GM08714 (cell line): ENCODE data around the gene AMOT.
A peak's percentile ranks its signal among the peaks of the same experiment; 100 is the strongest.
"Not testable (repeated sequence)": the region's sequence is repeated elsewhere in the genome, so short reads cannot be mapped to it uniquely, and the experiment has no call there.

Experiments used
- H3K4me3 ChIP-seq: fragments of 200-500 bp; sonication (Bioruptor generic); 2 replicates; pipeline ENCODE4 v1.5.1; 2014; ENCODE audit warnings: mild to moderate bottlenecking, low read length, inconsistent platforms
- ZNF274 ChIP-seq: IDR thresholded peaks from 2 replicates; pipeline ENCODE4 v1.6.1; 2012; ENCODE audit warnings: mild to moderate bottlenecking, low read depth, low read length

Gene AMOT

GRCh38 chrX:112840382-112841113 is at the start of gene AMOT:
Gene AMOT, minus strand, starts transcription at chrX:112840831. Its CDS starts 17,705 bp downstream, at chrX:112823126.
- H3K4me3 ChIP-seq, result peak within 1 kb of the TSS; percentile 77
- TF ChIP-seq ZNF274, result no peak

- no peak overlapping the region for H3K4me3 ChIP-seq
- no peak for TF ChIP-seq ZNF274
These were observed 48.8 kb upstream of the AMOT start for GRCh38 chrX:112889400-112889799.

DNA sequence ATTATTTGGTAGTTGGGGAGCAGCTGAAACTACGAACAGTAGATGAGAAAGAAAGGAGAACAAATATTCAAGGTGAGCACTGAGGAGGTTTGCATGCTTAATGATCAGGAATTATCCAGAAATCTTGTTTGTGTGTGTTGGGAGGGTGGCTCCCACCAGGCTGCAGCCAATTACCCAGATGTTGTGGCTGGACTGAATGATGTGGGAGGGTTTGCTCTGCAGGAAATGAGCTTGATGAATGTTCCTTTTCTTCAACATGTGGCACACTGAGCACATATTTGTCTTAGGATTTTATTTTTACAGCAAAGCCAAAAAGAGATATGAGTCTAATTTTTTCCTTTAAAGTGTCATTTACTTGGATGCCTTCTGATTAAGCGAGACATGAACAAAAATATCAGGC is 48.3 kb upstream of the AMOT start:
- no peak overlapping the region for H3K4me3 ChIP-seq
- no peak for TF ChIP-seq ZNF274

GRCh38 chrX:112877771-112878173 is 37.1 kb upstream of the AMOT start:
- no peak overlapping the region for H3K4me3 ChIP-seq
- no peak for TF ChIP-seq ZNF274

GRCh38 chrX:112874614-112875013 is 34.0 kb upstream of the AMOT start:
- H3K4me3 ChIP-seq, result no peak overlapping the region
- TF ChIP-seq ZNF274, result no peak

GRCh38 chrX:112874175-112874574 is 33.5 kb upstream of the AMOT start:
- no peak overlapping the region for H3K4me3 ChIP-seq
- no peak for TF ChIP-seq ZNF274

DNA sequence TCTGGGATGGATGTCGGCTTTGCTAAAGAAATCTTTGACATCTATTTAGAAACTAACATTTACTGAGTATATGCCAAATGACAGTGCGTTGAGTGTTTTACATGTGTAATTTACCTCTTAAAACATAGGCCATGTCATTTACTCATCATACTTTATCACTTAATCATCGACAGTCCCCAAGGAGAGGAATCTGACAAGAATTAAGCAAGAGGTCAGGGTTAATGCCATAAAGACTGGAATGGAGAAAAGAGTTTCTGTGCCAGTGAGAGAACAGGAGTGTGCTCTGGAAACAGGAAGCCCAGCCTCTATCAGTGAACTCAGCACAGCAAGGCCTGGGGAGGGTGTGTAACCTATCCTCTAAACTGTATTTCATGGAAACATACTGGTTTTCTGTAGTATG is 28.0 kb upstream of the AMOT start:
- TF ChIP-seq ZNF274, result no peak
- H3K4me3 ChIP-seq, result no peak overlapping the region

DNA sequence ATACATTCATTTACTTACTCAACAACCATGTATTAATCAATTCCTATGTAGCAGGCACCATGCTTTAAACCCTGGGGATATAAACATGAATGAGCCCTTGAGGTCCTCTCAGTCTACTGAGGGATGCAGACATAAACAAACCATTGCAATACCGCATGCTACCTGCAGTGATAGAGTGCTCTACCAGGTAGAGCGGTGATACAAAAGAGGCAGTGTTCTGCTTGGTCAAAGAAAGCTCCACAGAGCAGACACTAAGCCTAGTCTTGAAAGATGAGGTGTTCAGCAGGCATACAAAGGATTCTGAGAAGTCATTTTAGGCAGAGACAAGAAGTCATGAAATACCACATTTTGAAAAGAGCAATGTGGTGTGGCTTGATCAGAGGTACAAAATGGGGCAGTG is 26.9 kb upstream of the AMOT start:
- H3K4me3 ChIP-seq, result no peak overlapping the region
- TF ChIP-seq ZNF274, result no peak

GRCh38 chrX:112866175-112866574 is 25.5 kb upstream of the AMOT start:
- H3K4me3 ChIP-seq, result no peak overlapping the region
- no peak for TF ChIP-seq ZNF274

- TF ChIP-seq ZNF274, result no peak
- H3K4me3 ChIP-seq, result no peak overlapping the region
These were observed 24.9 kb upstream of the AMOT start for GRCh38 chrX:112865464-112866025.

GRCh38 chrX:112863850-112864249 is 23.2 kb upstream of the AMOT start:
- H3K4me3 ChIP-seq, result no peak overlapping the region
- TF ChIP-seq ZNF274, result no peak

DNA sequence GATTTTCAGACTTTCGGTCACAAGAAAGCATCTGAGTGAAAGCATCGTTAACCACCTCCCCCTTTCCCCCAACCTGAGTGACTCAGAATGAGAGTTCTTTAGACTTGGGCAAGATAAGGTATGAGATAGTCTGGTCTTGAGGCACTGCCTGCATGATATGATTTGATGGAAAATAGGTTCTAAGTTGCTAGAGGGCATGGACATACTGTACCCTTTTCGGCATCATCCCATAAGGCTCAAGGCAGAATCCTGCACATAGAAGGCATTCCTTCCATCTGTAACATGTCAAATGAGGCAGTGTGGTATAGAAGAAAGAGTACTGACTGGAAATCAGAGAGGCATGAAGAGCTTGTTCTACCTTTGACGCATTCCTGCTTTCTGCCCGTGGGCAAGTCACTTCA is 16.8 kb upstream of the AMOT start:
- no peak for TF ChIP-seq ZNF274
- H3K4me3 ChIP-seq, result no peak overlapping the region

DNA sequence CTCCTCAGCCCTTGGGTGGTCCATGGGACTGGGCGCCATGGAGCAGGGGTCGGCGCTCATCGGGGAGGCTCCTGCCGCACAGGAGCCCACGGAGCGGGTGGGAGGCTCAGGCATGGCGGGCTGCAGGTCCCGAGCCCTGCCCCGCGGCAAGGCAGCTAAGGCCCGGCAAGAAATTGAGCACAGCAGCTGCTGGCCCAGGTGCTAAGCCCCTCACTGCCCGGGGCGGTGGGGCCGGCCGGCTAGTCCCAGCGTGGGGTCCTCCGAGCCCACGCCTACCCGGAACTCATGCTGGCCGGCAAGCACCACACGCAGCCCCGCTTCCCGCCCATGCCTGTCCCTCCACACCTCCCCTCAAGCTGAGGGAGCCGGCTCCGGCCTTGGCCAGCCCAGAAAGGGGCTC is 14.3 kb upstream of the AMOT start:
- not testable (repeated sequence) for H3K4me3 ChIP-seq

- TF ChIP-seq ZNF274, result no peak
- no peak overlapping the region for H3K4me3 ChIP-seq
These were observed 12.2 kb upstream of the AMOT start for GRCh38 chrX:112852851-112853250.

DNA sequence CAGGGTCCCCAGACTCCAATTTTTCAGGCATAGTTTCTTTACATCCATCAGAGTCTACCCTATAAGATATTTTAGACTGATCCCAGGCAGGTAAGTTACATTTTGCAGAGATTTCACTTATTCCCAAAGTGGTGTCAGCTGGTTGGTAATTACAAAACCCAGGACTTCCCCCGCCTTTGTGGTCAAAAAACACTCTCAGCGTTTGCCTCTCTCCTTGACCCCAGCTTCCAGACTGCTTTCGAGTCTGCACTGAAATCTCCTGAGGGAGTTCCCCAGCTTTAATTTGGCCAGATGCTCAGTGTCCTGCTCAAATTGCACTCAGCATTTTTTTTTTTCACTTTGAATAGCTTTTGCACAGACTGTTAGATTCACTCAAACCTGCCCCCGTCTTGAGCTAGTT is 11.2 kb upstream of the AMOT start:
- no peak for TF ChIP-seq ZNF274
- peak overlapping the region; percentile 31; the same call in 1 of the 2 replicates for H3K4me3 ChIP-seq
